ENCODE data around the gene SFT2D1.

The SFT2D1 gene

GRCh38 chr6:166308769-166309589, 33.4 kb downstream of the SFT2D1 start:
- H3K27me3 Mint-ChIP-seq (ENCODE audit: low read depth, poor library complexity) = peaks cover 79% of the 10 kb centered on the region
- H3K4me1 Mint-ChIP-seq = no peaks in the 10 kb centered on the region
- H3K36me3 Mint-ChIP-seq (ENCODE audit: low read depth) = no peaks in the 10 kb centered on the region
- no peak overlapping the region for H3K27ac Mint-ChIP-seq
- H3K9me3 Mint-ChIP-seq = no peaks in the 10 kb centered on the region
- DNase-seq = no peak
- H3K4me3 Mint-ChIP-seq = peak overlapping the region; percentile 61
- no peak for TF ChIP-seq CTCF (IDR thresholded peaks at IDR 0.05)

DNA sequence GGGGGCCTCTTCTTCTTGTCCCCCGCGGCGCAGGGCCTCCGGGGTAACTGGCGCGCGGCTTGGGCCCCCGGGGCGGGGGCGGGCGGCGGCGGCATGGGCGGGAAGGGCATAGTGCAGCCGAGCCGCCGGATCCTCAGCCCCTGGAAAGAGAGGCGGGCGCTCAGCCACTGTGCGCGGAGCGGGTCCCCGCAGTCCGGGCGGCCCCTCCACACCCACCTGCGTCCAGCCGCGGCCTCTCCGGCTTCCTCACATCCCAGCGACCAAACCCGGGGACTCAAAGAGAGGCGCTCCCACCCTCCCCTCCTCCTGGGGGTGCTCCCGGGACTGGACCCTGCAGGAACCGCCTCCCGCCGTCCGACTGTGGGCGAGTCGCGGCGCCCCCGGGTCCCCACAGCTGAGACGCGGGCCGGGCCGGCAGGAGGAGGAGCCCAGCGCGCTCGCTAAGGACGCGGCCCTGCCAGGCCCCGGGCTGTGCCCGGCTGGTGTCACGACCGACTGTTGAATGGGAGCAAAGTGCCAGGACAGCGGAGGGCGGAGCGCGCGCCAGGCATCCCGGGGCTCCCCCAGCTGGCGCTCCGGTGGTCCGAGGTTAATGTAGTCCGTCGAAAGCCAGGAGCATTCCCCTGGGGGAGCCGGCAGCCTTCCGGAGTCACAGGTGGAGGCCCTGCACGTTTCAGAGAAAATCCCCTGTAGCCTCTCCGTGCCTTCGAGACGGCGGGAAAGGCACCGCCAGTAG, 34.1 kb downstream of the SFT2D1 start, which contains the start of gene PRR18:
TSS of gene PRR18 (minus strand) at position 360 of the 736 bp plus-strand sequence. CDS start at position 110, 250 bp downstream.
- no peaks in the 10 kb centered on the region for H3K36me3 Mint-ChIP-seq (ENCODE audit: low read depth)
- peak within 1 kb of the TSS; percentile 61 for H3K4me3 Mint-ChIP-seq
- H3K27ac Mint-ChIP-seq = no peak within 1 kb of the TSS
- no peaks in the 10 kb centered on the region for H3K9me3 Mint-ChIP-seq
- H3K27me3 Mint-ChIP-seq (ENCODE audit: low read depth, poor library complexity) = peaks cover 87% of the 10 kb centered on the region
- H3K4me1 Mint-ChIP-seq = no peaks in the 10 kb centered on the region
- no peak for TF ChIP-seq CTCF (IDR thresholded peaks at IDR 0.05)
- DNase-seq = peak; percentile 56

DNA sequence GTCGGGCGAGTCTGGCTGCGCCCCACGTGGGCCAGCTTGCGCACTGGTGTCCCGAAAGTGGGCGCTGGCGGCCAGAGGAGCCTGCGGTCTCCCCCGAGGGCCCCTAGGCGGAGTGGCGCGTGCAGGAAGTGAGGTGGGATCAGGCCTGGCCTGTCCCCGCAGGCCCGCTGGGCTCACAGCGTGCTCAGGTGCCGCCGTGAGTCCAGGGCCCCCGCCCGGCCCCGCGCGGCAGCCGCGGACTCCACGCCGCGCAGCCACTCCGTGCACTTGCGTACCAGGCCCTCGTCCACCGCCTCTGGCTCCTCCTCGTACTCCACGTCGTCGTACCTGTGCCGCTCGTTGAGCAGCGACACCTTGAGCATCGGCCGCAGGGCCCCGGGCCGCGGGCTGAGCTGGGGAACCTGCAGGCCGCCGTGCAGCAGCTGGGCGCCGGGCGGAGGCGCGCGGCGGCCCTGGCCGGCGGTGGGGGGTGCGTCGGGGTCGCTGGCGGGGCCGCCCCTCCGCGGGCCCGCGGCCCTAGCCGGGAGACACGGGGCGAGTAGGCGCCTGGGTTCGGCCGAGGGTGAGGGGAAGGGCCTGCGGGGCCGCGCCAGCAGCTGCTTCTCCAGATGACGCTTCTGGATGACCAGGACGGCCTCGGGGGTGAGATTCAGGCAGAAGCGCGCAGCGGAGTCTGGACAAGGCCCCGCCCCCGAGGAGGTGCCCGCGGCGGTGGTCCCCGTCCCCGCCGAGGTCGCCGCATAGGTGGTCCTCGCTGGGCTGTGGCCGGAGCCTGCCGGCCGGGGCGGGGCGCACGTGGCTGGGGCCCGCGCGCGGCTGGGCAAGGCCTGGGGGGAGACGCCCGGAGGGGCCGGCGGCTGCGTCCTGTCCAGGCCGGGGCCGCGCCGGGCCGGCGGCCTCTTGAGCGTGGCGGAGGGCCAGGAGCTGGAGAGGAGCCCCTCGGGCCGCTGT, 35.0 kb downstream of the SFT2D1 start:
- no peaks in the 10 kb centered on the region for H3K36me3 Mint-ChIP-seq (ENCODE audit: low read depth)
- no peaks in the 10 kb centered on the region for H3K4me1 Mint-ChIP-seq
- TF ChIP-seq CTCF (IDR thresholded peaks at IDR 0.05) = no peak
- H3K27ac Mint-ChIP-seq = no peak overlapping the region
- no peaks in the 10 kb centered on the region for H3K9me3 Mint-ChIP-seq
- peaks cover 88% of the 10 kb centered on the region for H3K27me3 Mint-ChIP-seq (ENCODE audit: low read depth, poor library complexity)
- DNase-seq = peak; percentile 80
- H3K4me3 Mint-ChIP-seq = peak overlapping the region; percentile 32

DNA sequence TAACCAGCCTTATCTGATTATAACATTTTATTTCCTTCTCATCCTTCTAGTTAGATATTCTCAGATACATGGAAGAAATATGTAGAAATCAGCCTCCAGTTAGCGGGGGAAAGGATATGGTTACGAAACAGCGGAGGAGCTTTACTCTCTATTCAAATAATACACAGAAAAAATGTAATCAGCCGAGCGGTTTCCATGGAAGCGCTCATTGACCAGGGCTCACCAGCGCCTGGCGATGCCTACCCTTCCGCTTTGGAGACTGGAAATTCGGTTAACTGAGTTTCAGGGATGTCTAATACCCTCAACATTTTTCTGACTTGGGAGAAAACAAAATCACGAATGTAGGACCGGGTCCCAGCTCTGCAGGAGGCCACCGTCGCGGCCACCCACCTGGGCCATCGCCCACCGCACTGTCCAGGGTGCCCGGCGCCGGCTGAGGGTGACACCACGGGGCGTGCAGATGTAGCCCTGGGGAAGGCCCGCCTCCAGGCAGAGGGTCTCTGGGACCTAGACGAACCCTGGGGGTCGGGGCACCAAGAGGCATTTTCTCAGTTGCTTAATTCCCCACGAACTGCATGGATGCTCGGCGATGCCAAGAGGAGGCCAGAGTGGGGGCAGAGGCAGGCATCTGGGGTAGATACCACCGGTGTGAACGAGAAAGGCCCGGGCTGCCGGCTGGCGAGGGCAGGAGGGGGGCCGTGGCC, 35.8 kb downstream of the SFT2D1 start:
- no peak for TF ChIP-seq CTCF (IDR thresholded peaks at IDR 0.05)
- Mint-ChIP-seq H3K27ac (no peak overlapping the region), H3K9me3 (no peaks in the 10 kb centered on the region), H3K4me3 (peak overlapping the region; percentile 45), H3K36me3 (ENCODE audit: low read depth) (no peaks in the 10 kb centered on the region), H3K27me3 (ENCODE audit: low read depth, poor library complexity) (peaks cover 90% of the 10 kb centered on the region), H3K4me1 (no peaks in the 10 kb centered on the region)
- no peak for DNase-seq

GRCh38 chr6:166305562-166306117, 36.7 kb downstream of the SFT2D1 start:
- no peak overlapping the region for H3K27ac Mint-ChIP-seq
- H3K4me3 Mint-ChIP-seq = peak overlapping the region; percentile 45
- no peaks in the 10 kb centered on the region for H3K36me3 Mint-ChIP-seq (ENCODE audit: low read depth)
- H3K9me3 Mint-ChIP-seq = no peaks in the 10 kb centered on the region
- H3K4me1 Mint-ChIP-seq = no peaks in the 10 kb centered on the region
- H3K27me3 Mint-ChIP-seq (ENCODE audit: low read depth, poor library complexity) = peaks cover 85% of the 10 kb centered on the region
- DNase-seq = no peak
- TF ChIP-seq CTCF (IDR thresholded peaks at IDR 0.05) = no peak
